Activated naive CD8-positive, alpha-beta T cell treated with anti-CD3 and anti-CD28 coated beads, Interleukin-2, amount 50 U/mL, for 24 hours (primary cell): ENCODE measurements around the gene LEMD3.

Experiments
- ATAC-seq: fragments of 150-1000 bp; cut with Tn5 transposase; one replicate; pipeline ENCODE4 v1.10.0; 2021
- DNase-seq: peaks from one replicate; pipeline ENCODE4 v3.0.0; 2021
- H3K27ac Mint-ChIP-seq: one replicate; pipeline ENCODE4 v1.8.0; 2021; ENCODE audit warnings: mild to moderate bottlenecking, mixed read lengths
- H3K27me3 Mint-ChIP-seq: one replicate; pipeline ENCODE4 v1.8.0; 2021; ENCODE audit warnings: mixed read lengths
- H3K36me3 Mint-ChIP-seq: one replicate; pipeline ENCODE4 v1.8.0; 2021; ENCODE audit warnings: low read depth, mixed read lengths
- H3K4me1 Mint-ChIP-seq: one replicate; pipeline ENCODE4 v1.8.0; 2021; ENCODE audit warnings: mixed read lengths
- H3K4me3 Mint-ChIP-seq: one replicate; pipeline ENCODE4 v1.8.0; 2021; ENCODE audit warnings: mild to moderate bottlenecking, moderate library complexity, mixed read lengths
- H3K9me3 Mint-ChIP-seq: one replicate; pipeline ENCODE4 v1.8.0; 2021; ENCODE audit warnings: mixed read lengths

Gene LEMD3

GRCh38 chr12:65169320-65170208, at the start of gene LEMD3:
LEMD3 (plus strand) TSS chr12:65169583; CDS start chr12:65169597, 14 bp downstream.
- H3K9me3 Mint-ChIP-seq, result no peaks in the 10 kb centered on the region
- H3K27me3 Mint-ChIP-seq, result no peaks in the 10 kb centered on the region
- ATAC-seq (peak; percentile 94), DNase-seq (peak; percentile 92)
- H3K4me1 Mint-ChIP-seq, result peaks cover 34% of the 10 kb centered on the region
- H3K4me3 Mint-ChIP-seq, result peak within 1 kb of the TSS; percentile 97
- peak within 1 kb of the TSS; percentile 98 for H3K27ac Mint-ChIP-seq
- H3K36me3 Mint-ChIP-seq, result peaks cover 19% of the 10 kb centered on the region

DNA sequence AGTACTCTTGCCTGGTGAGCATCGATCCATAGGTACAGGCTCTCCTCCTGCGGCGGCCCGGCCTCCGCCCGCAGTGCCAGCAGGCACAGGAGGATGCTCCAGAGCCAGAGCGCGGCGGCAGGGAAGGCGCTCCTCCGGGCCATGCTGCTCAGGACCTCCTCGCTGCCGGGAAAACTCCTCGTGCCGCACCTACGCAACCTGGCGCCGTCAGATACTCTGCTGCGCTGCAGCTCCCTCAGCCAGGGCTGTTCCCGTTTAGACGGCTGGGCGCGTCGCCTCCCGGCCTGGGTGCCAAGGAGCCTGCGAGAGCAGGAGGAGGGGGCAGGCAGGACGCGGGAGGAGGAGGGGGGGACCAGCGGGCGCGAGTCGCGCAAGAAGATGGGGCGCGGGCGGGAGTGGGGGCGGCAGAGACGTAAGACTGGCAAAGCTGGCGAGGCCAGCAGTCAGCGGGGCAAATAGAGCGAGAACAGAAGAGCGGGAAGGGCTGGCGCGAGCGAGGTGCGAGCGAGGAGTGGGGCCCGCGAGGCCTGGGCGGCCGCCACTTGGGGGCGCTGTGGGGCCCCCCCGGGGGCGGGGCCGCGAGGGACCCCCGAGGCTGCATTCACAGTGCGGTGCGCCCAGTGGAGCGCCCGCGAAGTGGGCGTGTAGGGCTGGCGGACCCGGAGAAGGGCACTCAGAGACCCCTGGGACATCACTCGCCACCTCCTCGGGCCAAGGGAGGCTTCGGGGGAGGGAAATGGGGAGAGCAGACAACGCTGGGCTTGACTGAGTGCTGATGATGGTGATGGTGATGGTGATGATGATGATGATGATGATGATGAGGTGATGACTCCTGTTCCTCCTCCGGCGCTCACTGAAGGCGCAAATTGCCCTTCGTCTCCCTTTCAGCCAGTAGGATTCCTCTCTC, 48.1 kb upstream of the LEMD3 start, which contains the start of gene WIF1:
Gene WIF1, minus strand, starts transcription at position 257 of the 907 bp plus-strand sequence. Its CDS starts 114 bp downstream, at position 143.
- Mint-ChIP-seq H3K27me3 (peaks cover 44% of the 10 kb centered on the region), H3K4me3 (peak within 1 kb of the TSS; percentile 42), H3K36me3 (no peaks in the 10 kb centered on the region), H3K27ac (no peak within 1 kb of the TSS), H3K9me3 (no peaks in the 10 kb centered on the region), H3K4me1 (peaks cover 5% of the 10 kb centered on the region)
- peak; percentile 33 for DNase-seq
- ATAC-seq, result peak; percentile 83

DNA sequence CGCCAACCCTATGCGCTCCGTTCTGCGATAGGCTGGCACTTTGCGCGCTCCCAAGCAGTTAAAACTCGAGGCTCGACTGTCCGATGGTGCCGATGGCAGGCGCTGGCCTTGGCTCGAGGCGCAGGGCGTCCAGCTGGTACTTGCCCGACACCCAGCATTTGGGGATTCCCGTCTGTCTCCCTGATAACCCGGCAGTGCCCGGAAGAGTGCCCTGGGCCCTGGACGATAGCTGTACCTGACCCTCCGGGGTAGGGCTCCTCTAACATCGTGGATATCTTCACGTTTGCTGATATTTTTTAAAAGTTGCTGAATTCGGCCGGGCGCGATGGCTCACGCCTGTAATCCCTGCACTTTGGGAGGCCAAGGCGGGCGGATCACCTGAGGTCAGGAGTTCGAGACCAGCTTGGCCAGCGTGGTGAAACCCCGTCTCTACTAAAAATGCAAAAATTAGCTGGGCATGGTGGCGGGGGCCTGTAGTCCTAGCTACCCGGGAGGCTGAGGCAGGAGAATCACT, 47.4 kb upstream of the LEMD3 start:
- no peak for ATAC-seq
- H3K27me3 Mint-ChIP-seq, result peaks cover 43% of the 10 kb centered on the region
- H3K4me3 Mint-ChIP-seq, result peak overlapping the region; percentile 11

GRCh38 chr12:65122703-65123102, 46.7 kb upstream of the LEMD3 start:
- Mint-ChIP-seq H3K27ac (no peak overlapping the region), H3K4me3 (no peak overlapping the region), H3K27me3 (peaks cover 40% of the 10 kb centered on the region), H3K4me1 (peaks cover 5% of the 10 kb centered on the region), H3K9me3 (no peaks in the 10 kb centered on the region), H3K36me3 (no peaks in the 10 kb centered on the region)
- no peak for DNase-seq
- ATAC-seq, result no peak

More for the DNA sequence above, 47.4 kb upstream of the LEMD3 start:
- Mint-ChIP-seq H3K27ac (no peak overlapping the region), H3K9me3 (no peaks in the 10 kb centered on the region), H3K36me3 (no peaks in the 10 kb centered on the region), H3K4me1 (peaks cover 5% of the 10 kb centered on the region)
- no peak for DNase-seq

- Mint-ChIP-seq H3K9me3 (no peaks in the 10 kb centered on the region), H3K27ac (no peak overlapping the region), H3K4me3 (no peak overlapping the region), H3K27me3 (peaks cover 36% of the 10 kb centered on the region), H3K36me3 (no peaks in the 10 kb centered on the region), H3K4me1 (peaks cover 5% of the 10 kb centered on the region)
- ATAC-seq (no peak), DNase-seq (peak; percentile 18)
Observed at GRCh38 chr12:65123435-65124063, 45.8 kb upstream of the LEMD3 start.

DNA sequence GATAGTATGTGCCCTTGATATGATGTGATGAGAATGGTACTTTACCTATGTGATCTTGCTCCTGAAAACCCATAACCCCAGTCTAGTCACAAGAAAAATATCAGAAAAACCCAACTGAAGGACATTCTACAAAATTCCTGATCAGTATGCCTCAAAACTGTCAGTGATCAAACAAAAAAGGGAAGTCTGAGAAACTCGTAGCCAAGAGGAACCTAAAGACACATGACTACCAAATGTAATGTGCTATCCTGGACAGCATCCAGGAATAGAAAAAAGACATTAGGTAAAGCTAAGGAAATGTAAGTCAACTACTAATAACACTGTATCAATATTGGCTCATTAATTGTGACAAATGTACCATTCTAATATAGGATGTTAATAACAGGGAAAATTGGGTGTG, 44.1 kb upstream of the LEMD3 start:
- no peaks in the 10 kb centered on the region for H3K36me3 Mint-ChIP-seq
- peaks cover 5% of the 10 kb centered on the region for H3K4me1 Mint-ChIP-seq
- no peak overlapping the region for H3K4me3 Mint-ChIP-seq
- DNase-seq (no peak), ATAC-seq (no peak)
- peaks cover 29% of the 10 kb centered on the region for H3K27me3 Mint-ChIP-seq
- no peak overlapping the region for H3K27ac Mint-ChIP-seq
- no peaks in the 10 kb centered on the region for H3K9me3 Mint-ChIP-seq

- Mint-ChIP-seq H3K9me3 (no peaks in the 10 kb centered on the region), H3K27ac (no peak overlapping the region), H3K27me3 (peaks cover 22% of the 10 kb centered on the region), H3K4me1 (no peaks in the 10 kb centered on the region), H3K4me3 (no peak overlapping the region), H3K36me3 (no peaks in the 10 kb centered on the region)
- no peak for DNase-seq
- no peak for ATAC-seq
Observed at GRCh38 chr12:65125975-65126374, 43.4 kb upstream of the LEMD3 start.

- Mint-ChIP-seq H3K27ac (no peak overlapping the region), H3K4me1 (no peaks in the 10 kb centered on the region), H3K4me3 (no peak overlapping the region), H3K9me3 (no peaks in the 10 kb centered on the region), H3K27me3 (peaks cover 18% of the 10 kb centered on the region), H3K36me3 (no peaks in the 10 kb centered on the region)
- ATAC-seq (no peak), DNase-seq (no peak)
Observed at GRCh38 chr12:65126482-65126881, 42.9 kb upstream of the LEMD3 start.

GRCh38 chr12:65133879-65134278, 35.5 kb upstream of the LEMD3 start:
- Mint-ChIP-seq H3K27me3 (peaks cover 13% of the 10 kb centered on the region), H3K9me3 (peaks cover 4% of the 10 kb centered on the region), H3K27ac (no peak overlapping the region), H3K36me3 (peaks cover 2% of the 10 kb centered on the region), H3K4me3 (no peak overlapping the region), H3K4me1 (no peaks in the 10 kb centered on the region)
- DNase-seq (no peak), ATAC-seq (no peak)

GRCh38 chr12:65139389-65139788, 30.0 kb upstream of the LEMD3 start:
- ATAC-seq, result no peak

DNA sequence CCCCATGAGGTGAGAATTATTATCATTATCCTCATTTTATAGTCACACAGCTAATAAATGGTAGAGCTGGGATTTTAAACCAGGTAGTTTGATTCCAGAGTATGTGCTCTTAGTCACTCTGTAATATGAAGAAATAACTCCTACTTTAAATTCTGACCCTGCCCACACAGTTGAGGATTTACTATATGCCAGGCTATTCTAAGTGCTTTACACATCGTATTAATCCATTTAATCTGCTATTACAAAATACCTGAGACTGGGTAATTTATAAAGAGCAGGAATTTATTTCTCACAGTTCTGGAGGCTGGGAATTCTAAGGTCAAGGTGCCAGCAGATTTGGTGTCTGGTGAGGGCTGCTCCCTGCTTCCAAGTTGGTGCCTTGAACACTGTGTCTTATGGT, 28.6 kb upstream of the LEMD3 start:
- no peak overlapping the region for H3K27ac Mint-ChIP-seq
- H3K4me1 Mint-ChIP-seq, result peaks cover 3% of the 10 kb centered on the region
- H3K9me3 Mint-ChIP-seq, result peaks cover 4% of the 10 kb centered on the region
- no peaks in the 10 kb centered on the region for H3K36me3 Mint-ChIP-seq
- H3K27me3 Mint-ChIP-seq, result peaks cover 19% of the 10 kb centered on the region
- DNase-seq (no peak), ATAC-seq (no peak)
- H3K4me3 Mint-ChIP-seq, result no peak overlapping the region

More at GRCh38 chr12:65139389-65139788, 30.0 kb upstream of the LEMD3 start:
- H3K36me3 Mint-ChIP-seq, result peaks cover 2% of the 10 kb centered on the region
- H3K4me1 Mint-ChIP-seq, result peaks cover 3% of the 10 kb centered on the region
- no peak overlapping the region for H3K27ac Mint-ChIP-seq
- no peak overlapping the region for H3K4me3 Mint-ChIP-seq
- peaks cover 4% of the 10 kb centered on the region for H3K9me3 Mint-ChIP-seq
- H3K27me3 Mint-ChIP-seq, result peaks cover 13% of the 10 kb centered on the region
- no peak for DNase-seq

GRCh38 chr12:65147312-65147905, 22.0 kb upstream of the LEMD3 start:
- Mint-ChIP-seq H3K4me3 (no peak overlapping the region), H3K9me3 (no peaks in the 10 kb centered on the region), H3K27ac (no peak overlapping the region), H3K36me3 (no peaks in the 10 kb centered on the region), H3K27me3 (peaks cover 21% of the 10 kb centered on the region), H3K4me1 (peaks cover 2% of the 10 kb centered on the region)
- no peak for DNase-seq
- no peak for ATAC-seq

GRCh38 chr12:65152012-65152411, 17.4 kb upstream of the LEMD3 start:
- Mint-ChIP-seq H3K27ac (no peak overlapping the region), H3K27me3 (peaks cover 12% of the 10 kb centered on the region), H3K4me3 (no peak overlapping the region), H3K36me3 (no peaks in the 10 kb centered on the region), H3K4me1 (peaks cover 18% of the 10 kb centered on the region), H3K9me3 (no peaks in the 10 kb centered on the region)
- DNase-seq (no peak), ATAC-seq (no peak)

DNA sequence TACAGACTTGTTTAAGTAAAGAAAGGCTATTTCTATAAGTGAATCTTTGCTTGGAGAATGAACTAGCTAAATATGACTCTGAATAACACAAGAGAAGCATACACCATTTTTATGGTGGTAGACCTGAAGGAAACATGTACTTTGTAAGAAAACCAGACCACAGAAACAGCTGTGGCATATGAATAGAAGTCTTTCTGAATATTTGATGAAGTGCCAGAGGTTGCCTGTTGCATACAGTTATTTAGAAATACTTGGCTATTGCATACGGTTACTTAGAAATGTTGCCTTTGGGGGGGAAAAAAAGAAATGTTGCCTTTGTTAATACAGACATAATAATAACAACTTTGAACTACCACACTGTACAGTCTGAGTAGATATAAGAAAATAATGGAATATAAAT, 16.8 kb upstream of the LEMD3 start:
- no peak for ATAC-seq
- H3K27ac Mint-ChIP-seq, result no peak overlapping the region
- no peaks in the 10 kb centered on the region for H3K36me3 Mint-ChIP-seq

More for the DNA sequence above, 16.8 kb upstream of the LEMD3 start:
- no peak for DNase-seq
- Mint-ChIP-seq H3K9me3 (no peaks in the 10 kb centered on the region), H3K4me1 (peaks cover 20% of the 10 kb centered on the region), H3K4me3 (no peak overlapping the region), H3K27me3 (peaks cover 12% of the 10 kb centered on the region)
